Heart right ventricle (tissue), 16 donors: ENCODE results near the gene KNG1. TPM values are rescaled to one million over a fixed set of nuclear protein-coding genes. Genes with fewer than 3 reads are reported as not detected.
"Not testable (repeated sequence)": the region's sequence is repeated elsewhere in the genome, so short reads cannot be mapped to it uniquely, and the experiment has no call there.

Source experiments
- ATAC-seq, 8 donors: fragments of 200-7000 bp; cut with Tn5 transposase; one replicate each; pipeline ENCODE4 v1.9.1; 2020; ENCODE audit warnings: mild to moderate bottlenecking in 8 of 8, moderate library complexity in 8 of 8, moderate number of reproducible peaks in 1 of 8
- DNase-seq, 2 donors: peaks; one replicate each; pipeline ENCODE4 v3.0.0-alpha.2; 2020
- H3K27ac ChIP-seq, 10 donors: fragments of 200-600 bp; sonication (generic) in 2 of 10; one replicate each; pipeline versions ENCODE4 v1.5.0 to v1.8.0; 2020 to 2022; ENCODE audit warnings: mild to moderate bottlenecking in 3 of 10
- H3K27me3 ChIP-seq, 7 donors: fragments of 200-600 bp; one replicate each; pipeline ENCODE4 v1.8.0; 2021 to 2022; ENCODE audit warnings: mild to moderate bottlenecking in 2 of 7
- H3K36me3 ChIP-seq, 9 donors: fragments of 200-600 bp; sonication (generic) in 1 of 9; one replicate each; pipeline versions ENCODE4 v1.5.0 to v1.8.0; 2020 to 2022; ENCODE audit warnings: mild to moderate bottlenecking in 2 of 9
- H3K4me1 ChIP-seq, 9 donors: fragments of 200-600 bp; sonication (generic) in 1 of 9; one replicate each; pipeline versions ENCODE4 v1.5.0 to v1.8.0; 2020 to 2022; ENCODE audit warnings: mild to moderate bottlenecking in 4 of 9
- H3K4me3 ChIP-seq, 10 donors: fragments of 200-600 bp; sonication (generic) in 2 of 10; one replicate each; pipeline versions ENCODE4 v1.5.0 to v1.8.0; 2020 to 2022; ENCODE audit warnings: mild to moderate bottlenecking in 7 of 10, moderate library complexity in 2 of 10
- H3K9me3 ChIP-seq, 11 donors: fragments of 200-600 bp in 10 of 11; sonication (generic) in 2 of 11; one replicate each; pipeline versions ENCODE4 v1.5.0 to v1.8.0; 2013 to 2022; ENCODE audit warnings: mild to moderate bottlenecking in 2 of 11, control low read depth in 1 of 11, moderate library complexity in 1 of 11
- WGBS, 2 donors: extraction: QIAGEN DNeasy Blood & Tissue Kit; methylation state at CpG; one replicate each; pipeline ENCODE4 v1.1.7; 2013; ENCODE audit warnings: inconsistent platforms in 1 of 2; 5-methylcytosine and 5-hydroxymethylcytosine counted together
- intact Hi-C, 10 donors: fragments of 100-400 bp; cut with DNase I; formaldehyde crosslinking; loops; one replicate each; pipeline versions ENCODE4 v1.11.1 to v1.14.2; 2022
- polyA plus RNA-seq, 2 donors: library from polyadenylated mRNA; stranded (reverse); fragments of 200-250 nt; gene quantifications; one replicate each; pipeline ENCODE4 v1.2.3, GENCODE V29; 2013
- total RNA-seq, 10 donors: library from RNA; stranded (reverse); fragmentation: NEBNext Ultra II Directional in 3 of 10; extraction: Animal tissue kit (Norgen Biotek cat#: 25700) in 3 of 10; gene quantifications; one replicate each; pipeline versions ENCODE4 v1.2.1 to v1.2.4, GENCODE V29; 2021 to 2023
- TF ChIP-seq, protein P1 (sequence below), 9 donors: fragments of 200-600 bp; sonication (generic) in 2 of 9; IDR thresholded peaks; one replicate each; pipeline versions ENCODE4 v1.5.0 to v1.8.0; 2021 to 2022; ENCODE audit warnings: antibody characterized with exemption in 9 of 9, mild to moderate bottlenecking in 5 of 9, moderate library complexity in 1 of 9
- donor health status: Arrhythmogenic right ventricular cardiomyopathy.
- donor health status: ischemic (EF 13 %, LVEDD 7.1; RV severe dilation, severe dysfunction).
- donor health status: healthy with polysubstance abuse.
- donor health status: DM: no; HTN: yes; CAD: no.
- donor health status: DM: no; HTN: no; CAD: no.
- donor health status: ischemic (EF 25% LVEDD 6.9; RV normal size, moderate dysfunction).
- donor health status: ischemic (EF 25% LVEDD 5.7; RV mildly dilated, moderate dysfunction).
- donor health status: healthy.
- donor health status: DM: yes; HTN: yes; CAD: no.
- donor health status: Ischemic cardiomyopathy.
- donor health status: ischemic (EF 35%, LVEDD 5.7; RV mildly dilated, moderate dysfunction).
- donor health status: nonischemic (EF 11% LVEDD 7.7; RV severe dilation, severe dysfunction).
- donor health status: DM: yes; HTN: yes; CAD: no.
- donor health status: PGD.
- donor health status: ischemic (EF 29% LVEDD 5.4; RV normal size, mild dysfunction).
- donor health status: nonischemic (EF 23%, LVEDD 6.1; RV moderate dilation, normal function).

Gene KNG1
- total and polyA plus RNA-seq, 12 donors = 0.07 to 0.92 (median 0.39) TPM; not detected in 2

- Histone ChIP-seq H3K27me3 (no peaks in the 10 kb centered on the region), H3K4me1 (peaks cover 0 to 30% (median 0%) of the 10 kb centered on the region in 9 donors), H3K27ac (no peak overlapping the region), H3K4me3 (no peak overlapping the region), H3K9me3 (no peaks in the 10 kb centered on the region), H3K36me3 (no peaks in the 10 kb centered on the region)
- WGBS, 2 donors = 85 to 92% methylated on average over 3 of the region's 3 CpGs
- TF ChIP-seq, protein P1, sequence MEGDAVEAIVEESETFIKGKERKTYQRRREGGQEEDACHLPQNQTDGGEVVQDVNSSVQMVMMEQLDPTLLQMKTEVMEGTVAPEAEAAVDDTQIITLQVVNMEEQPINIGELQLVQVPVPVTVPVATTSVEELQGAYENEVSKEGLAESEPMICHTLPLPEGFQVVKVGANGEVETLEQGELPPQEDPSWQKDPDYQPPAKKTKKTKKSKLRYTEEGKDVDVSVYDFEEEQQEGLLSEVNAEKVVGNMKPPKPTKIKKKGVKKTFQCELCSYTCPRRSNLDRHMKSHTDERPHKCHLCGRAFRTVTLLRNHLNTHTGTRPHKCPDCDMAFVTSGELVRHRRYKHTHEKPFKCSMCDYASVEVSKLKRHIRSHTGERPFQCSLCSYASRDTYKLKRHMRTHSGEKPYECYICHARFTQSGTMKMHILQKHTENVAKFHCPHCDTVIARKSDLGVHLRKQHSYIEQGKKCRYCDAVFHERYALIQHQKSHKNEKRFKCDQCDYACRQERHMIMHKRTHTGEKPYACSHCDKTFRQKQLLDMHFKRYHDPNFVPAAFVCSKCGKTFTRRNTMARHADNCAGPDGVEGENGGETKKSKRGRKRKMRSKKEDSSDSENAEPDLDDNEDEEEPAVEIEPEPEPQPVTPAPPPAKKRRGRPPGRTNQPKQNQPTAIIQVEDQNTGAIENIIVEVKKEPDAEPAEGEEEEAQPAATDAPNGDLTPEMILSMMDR (IDR thresholded peaks at IDR 0.05) = no peak
- ATAC-seq (no peak), DNase-seq (no peak)
- intact Hi-C loops = no loop called here
Measured at GRCh38 chr3:186700267-186700666, 16.9 kb upstream of the KNG1 start.

- peaks cover 0 to 22% (median 0%) of the 10 kb centered on the region in 9 donors for H3K4me1 ChIP-seq
- H3K27me3 ChIP-seq, H3K9me3 ChIP-seq, H3K27ac ChIP-seq, H3K36me3 ChIP-seq, DNase-seq, ATAC-seq, intact Hi-C loops, H3K4me3 ChIP-seq: not testable (repeated sequence)
Measured at GRCh38 chr3:186702451-186702850, 14.7 kb upstream of the KNG1 start.

DNA sequence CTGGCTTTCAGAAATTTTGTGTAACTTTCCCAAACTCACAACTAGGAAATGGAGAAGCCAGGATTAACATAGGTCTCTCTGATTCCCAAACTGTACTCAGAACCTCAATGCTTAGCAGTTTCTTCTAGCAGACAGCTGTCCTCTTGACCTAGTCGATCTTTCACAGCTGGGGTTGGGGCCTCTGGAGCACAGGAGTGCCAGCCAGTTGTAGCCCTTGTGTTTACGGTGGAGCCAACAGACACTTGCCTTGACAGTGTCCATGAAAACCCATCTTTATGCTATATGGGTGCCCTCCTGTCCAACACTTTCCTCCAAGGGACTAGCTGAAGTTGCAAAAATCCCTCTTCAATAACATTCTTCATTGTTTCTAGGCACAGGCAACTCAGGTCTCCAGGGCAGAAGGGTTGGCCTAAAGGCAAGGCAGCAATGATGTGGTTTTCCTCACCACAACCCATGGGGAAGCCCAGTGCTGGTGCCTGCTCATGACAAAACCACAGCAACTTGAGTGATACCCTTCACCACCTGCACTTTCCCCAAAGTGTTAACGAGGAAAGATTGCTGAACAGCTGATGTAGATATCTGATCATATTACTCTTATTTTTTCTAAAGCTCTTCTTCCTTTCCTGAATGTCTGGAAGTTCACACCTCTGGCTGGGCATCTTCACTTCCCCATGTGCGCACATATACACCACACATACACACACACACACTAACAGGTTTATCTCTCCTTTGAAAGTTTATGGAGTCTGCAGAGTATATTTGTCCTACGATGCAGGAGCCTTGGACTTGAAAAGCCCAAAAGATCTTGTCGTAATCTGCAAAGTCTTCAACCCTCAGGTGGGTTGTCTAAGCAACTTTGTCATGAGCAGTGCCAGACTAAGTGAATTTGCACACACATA is 11.0 kb upstream of the KNG1 start:
- WGBS, 2 donors = 80 to 87% methylated on average over 6 of the region's 6 CpGs
- TF ChIP-seq, protein P1 (IDR thresholded peaks at IDR 0.05) = no peak
- Histone ChIP-seq H3K9me3 (no peaks in the 10 kb centered on the region), H3K4me3 (no peak overlapping the region), H3K36me3 (no peaks in the 10 kb centered on the region), H3K27ac (no peak overlapping the region), H3K4me1 (peaks cover 0 to 11% (median 1%) of the 10 kb centered on the region in 9 donors), H3K27me3 (peaks cover 0 to 6% (median 0%) of the 10 kb centered on the region in 7 donors)
- no peak for ATAC-seq
- intact Hi-C loops = no loop called here
- DNase-seq = no peak

GRCh38 chr3:186708983-186709679 is 8.0 kb upstream of the KNG1 start:
- peak in 7 of 8 donors; percentile 38 to 72 (median 65) for ATAC-seq
- no peak overlapping the region for H3K27ac ChIP-seq
- WGBS, 2 donors = 38 to 45% methylated on average over 6 of the region's 6 CpGs

DNA sequence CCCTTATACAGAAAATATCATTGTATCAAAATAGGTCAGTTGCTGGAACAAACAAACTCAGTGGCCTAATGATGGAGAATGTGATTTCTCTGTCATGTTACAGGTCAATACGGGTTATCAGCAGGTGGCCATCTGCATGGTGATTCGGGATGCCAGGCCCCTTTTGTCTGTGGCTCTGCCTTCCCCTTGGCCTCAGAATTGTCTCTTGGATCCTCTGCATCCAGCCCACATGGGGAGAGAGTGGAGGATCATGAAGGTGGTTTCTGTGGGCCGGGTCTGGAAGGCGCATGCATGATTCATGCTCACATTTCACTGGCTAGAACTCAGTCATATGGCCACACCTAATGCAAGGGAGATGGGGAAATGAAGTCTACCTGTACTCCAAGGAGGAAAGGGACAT is 6.5 kb upstream of the KNG1 start:
- 79 to 81% methylated on average over 4 of the region's 4 CpGs for WGBS, 2 donors

More at GRCh38 chr3:186708983-186709679, 8.0 kb upstream of the KNG1 start:
- Histone ChIP-seq H3K4me3 (no peak overlapping the region), H3K36me3 (no peaks in the 10 kb centered on the region), H3K9me3 (no peaks in the 10 kb centered on the region), H3K27me3 (peaks cover 0 to 6% (median 0%) of the 10 kb centered on the region in 7 donors), H3K4me1 (peaks cover 0 to 12% (median 0%) of the 10 kb centered on the region in 9 donors)
- TF ChIP-seq, protein P1 (IDR thresholded peaks at IDR 0.05) = no peak
- DNase-seq = no peak
- intact Hi-C loops = no loop called here

More for the DNA sequence above, 6.5 kb upstream of the KNG1 start:
- H3K9me3 ChIP-seq, ATAC-seq, H3K36me3 ChIP-seq, H3K27me3 ChIP-seq, intact Hi-C loops, DNase-seq, H3K4me3 ChIP-seq, H3K27ac ChIP-seq: not testable (repeated sequence)
- peaks cover 0 to 12% (median 0%) of the 10 kb centered on the region in 9 donors for H3K4me1 ChIP-seq
